Measurements from ENCODE around the gene LARGE2.

LARGE2 gene

DNA sequence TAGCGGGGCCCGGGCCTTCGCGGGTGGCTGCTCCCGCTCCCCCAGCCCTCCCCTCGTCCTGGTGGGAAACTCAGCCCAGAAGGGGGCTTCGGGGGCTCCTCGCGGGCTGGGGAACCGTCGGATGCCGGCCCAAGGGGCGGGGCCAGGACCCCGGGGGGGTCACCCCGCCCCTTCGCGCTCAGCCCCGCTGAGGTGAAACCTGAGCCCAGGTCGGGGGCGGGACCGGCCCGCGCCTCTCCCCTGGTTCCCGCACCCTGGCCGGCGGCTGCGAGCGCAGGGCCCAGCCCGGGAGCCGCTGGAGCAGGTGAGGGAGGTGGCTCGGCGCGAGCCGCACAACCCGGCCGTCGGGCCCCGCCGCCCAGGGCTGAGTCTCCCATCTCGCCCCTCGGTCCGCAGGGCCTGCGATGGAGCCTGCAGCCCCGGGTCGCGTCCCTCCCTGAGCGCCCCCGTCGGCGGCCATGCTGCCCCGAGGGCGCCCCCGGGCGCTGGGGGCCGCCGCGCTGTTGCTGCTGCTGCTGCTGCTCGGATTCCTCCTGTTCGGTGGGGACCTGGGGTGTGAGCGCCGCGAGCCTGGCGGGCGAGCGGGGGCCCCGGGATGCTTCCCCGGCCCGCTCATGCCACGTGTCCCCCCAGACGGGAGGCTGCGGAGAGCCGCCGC lies at the start of gene LARGE2:
TSS of gene LARGE2 (plus strand) at position 232 of the 658 bp plus-strand sequence. CDS start at position 459, 227 bp downstream.
- DNase-seq = no peak

DNA sequence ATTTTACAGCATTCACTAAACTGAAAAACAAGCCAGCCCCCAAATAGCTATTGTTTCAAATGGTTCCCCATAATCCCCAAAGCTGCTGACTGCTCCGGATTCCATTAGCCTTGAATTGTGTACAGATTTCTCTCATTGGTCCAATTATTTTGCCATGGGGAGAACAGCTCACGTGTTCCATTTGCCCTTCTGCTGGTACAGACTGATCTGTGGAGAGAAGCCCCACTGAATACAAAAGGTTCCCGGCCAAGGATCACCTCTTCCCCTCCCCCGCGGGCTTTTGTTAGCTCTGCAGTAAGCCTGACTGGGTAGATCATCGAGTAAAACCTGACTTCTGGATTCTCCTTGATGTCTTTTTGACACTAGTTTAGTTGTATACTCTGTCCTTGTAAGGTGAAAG lies 46.1 kb upstream of the LARGE2 start:
- DNase-seq = no peak

DNA sequence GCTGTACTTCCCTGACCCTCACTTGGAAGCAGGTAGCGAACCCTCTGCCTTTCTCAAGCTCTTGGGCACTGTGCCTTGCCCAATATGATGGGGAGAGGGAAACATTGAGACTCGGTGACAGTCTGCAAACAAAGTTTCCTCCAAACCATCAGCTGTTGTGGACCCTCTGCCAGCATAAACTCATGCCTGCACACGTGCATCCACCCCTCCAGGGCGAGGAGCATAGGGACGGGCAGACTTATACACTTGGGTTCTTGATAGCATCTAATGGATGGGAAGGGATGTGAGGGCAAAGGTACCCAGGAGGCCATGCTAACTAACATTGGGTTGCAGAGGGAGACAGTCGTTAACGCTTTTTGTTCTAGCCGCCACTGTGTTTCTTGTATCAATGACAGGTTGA lies 45.2 kb upstream of the LARGE2 start:
- DNase-seq = no peak

DNA sequence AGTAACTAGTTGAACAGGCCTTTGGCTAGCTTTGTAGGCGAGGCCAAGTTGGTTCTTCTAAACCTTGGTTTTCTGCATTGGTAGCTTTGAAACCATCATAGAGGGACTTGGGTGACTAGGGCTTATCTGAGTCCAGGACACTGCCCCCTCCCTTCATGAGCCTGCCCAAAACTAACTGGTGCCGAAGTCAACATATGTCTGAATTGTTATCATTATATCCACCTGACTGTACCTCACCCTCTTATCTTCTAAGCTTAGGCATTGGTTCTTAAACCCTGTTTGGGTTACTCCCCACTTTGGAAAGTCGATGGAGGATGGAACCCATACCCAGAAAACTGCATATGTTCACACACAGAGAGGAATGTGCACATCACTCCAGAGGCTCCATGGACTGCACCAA lies 44.6 kb upstream of the LARGE2 start:
- no peak for DNase-seq

DNA sequence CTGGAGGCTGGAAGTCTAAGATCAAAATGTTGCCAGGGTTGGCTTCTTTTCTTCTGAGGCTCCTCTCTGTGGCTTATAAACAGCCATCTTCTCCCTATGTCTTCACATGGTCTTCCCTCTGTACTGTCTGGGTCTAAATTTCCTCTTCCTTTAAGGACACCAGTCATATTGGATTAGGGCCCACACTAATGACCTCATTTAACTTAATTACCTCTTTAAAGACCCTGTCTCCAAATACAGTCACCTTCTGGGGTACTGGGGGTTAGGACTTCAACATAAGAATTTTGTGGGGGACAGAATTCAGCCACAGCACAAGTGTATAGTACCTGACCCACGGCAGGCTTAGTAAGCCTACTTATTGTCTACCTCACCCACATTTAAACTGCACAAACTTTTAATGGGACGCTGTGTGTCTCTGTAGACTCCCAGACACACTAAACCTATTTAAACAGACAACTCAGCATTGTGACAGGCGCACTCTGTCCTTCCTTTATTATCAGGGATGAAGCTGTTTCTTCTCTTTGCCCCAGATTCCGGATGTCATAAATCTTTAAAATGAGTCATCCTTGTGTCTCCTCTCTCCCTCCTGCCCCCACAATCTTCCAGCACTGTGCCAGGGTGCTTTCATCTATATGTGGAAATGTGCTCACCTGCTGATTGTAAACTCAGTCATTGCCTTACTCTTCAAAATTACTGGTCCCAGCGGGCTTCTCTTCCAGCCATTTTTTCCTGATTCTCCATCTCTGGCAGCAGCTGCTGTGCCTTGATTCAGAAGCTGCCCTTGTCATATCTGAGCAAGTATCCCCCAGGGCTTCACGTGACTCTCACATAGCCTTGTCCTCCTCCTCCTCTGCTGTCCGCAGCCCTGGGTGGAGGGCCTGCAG lies 42.4 kb upstream of the LARGE2 start:
- peak; percentile 29 for DNase-seq

DNA sequence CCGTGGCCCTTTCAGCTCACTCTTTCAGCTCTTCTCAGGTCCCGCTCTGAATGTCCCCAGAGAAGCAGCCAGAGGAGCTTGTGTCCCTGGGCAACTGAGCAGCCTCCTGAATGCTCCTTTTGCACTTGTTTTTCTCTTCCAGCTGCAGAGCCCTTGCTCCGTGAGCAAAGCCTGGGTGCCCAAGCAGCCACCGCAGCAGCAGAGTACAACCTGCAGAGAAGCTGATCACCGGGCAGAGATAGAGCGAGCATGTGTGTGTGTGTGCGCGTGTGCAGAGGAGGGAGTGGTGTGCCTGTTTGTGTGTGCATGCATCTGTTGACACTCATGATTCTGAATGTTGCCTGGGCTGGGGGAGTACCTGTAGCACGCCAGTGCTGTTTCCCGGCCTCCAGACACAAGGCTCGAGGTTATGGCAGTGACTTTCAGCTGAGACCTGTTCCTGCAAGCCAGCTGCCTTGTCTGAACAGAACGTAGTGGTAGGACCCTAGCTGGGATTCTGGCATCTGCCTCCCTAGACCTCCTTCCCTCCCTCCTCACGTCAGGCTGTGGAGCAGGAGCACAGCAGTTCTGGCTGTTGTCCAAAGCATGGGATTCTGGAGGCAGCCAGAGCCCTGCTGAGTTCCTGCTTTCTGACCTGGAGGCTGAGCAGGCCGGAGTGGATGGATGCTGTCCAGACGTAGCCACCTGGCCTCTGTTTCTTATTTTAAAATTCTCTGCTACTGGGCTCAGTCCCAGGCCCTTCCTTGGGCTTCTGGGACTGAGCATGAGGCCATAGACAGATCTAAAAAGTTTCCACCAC lies 41.5 kb upstream of the LARGE2 start:
- DNase-seq = no peak

DNA sequence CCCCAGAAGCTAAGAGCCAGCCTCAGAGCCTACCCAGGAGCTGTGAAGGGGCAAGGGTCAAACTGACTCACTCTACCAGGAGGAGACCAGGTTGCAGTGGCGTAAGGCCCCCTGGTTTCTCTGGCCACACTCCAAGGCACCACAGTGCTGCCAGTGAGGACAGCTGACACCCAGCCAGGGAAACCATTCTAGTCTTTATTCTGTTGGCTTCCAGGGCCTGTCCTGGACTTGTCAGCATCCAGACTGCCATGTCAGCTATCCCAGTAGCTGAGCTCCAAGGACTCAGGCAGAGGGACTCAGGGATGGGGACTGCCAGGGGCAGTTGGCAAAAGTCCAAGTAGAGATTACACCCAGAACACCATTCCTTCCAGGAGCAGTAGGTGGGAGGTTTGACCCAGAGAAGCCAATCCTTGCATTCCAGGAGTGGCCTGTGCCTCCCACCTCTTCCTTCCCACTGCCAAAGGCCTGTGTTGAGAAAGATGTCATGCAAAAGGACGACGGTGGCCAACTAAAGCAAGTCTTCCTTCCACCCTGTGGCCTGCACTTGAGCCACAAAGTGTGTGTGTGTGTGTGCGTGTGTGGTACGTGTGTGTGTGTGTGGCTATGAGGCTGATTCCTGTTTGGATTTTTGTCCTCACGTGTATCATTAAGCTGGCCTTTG lies 40.6 kb upstream of the LARGE2 start:
- DNase-seq = no peak

DNA sequence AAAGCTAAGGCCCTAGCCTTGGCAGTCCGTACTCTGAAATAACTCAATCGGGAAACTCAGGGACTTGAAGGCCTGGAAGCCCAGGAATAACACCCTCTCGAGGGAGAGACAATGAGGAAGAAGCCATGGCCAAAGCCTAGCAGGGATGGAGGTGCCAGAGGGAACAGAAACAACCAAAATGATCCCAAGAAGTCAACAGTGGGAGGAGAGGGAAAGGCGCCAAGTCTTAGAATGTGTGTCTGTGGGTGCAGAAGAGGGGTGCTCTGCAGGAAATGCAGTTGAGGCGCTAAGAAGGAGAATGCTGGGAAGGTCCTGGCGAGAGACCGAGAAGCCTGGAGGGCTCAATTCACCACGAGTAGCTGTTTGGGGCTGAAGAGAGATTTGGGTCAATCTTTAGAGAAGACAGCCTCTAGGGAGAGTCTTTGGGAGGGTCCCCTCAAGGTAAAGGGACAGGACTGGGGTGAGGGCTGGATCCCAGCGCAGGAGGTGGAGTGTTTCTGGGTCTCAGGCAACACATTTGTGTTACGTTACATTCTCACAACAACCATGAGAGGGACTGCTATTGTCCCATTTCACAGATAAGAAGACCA lies 37.8 kb upstream of the LARGE2 start:
- no peak for DNase-seq

DNA sequence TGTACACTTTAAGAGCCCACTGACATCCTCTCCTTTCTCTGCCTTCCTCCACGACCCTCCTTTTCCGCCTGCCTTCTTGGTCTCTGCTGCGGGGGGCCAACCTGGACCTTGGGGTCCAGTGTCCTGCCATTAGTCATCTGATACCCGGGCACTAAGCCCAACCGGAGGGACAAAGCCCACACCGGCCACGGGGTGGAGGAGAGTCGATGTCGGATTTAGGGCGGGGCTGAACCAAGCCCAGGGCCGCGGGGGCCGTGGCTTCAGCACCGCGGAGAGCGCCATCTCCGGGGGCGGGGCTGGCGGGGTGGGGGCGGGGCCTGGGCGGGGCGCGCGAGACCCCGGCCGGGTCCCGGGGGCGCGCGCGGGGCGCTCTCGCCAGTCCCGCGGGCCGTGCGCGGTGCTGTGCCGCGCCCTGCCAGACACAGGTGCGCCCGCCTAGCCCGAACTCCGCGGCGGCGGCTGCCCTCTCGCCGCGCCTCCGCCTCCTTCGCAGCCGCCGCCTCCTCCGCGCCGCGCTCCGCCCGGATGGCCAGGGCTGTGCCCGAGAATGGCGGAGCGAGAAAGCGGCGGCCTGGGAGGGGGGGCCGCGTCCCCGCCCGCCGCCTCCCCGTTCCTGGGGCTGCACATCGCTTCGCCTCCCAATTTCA lies 37.1 kb upstream of the LARGE2 start, which contains the start of gene MAPK8IP1:
TSS of gene MAPK8IP1 (plus strand) at position 378 of the 647 bp plus-strand sequence. CDS start at position 548, 170 bp downstream.
- DNase-seq = peak; percentile 41

DNA sequence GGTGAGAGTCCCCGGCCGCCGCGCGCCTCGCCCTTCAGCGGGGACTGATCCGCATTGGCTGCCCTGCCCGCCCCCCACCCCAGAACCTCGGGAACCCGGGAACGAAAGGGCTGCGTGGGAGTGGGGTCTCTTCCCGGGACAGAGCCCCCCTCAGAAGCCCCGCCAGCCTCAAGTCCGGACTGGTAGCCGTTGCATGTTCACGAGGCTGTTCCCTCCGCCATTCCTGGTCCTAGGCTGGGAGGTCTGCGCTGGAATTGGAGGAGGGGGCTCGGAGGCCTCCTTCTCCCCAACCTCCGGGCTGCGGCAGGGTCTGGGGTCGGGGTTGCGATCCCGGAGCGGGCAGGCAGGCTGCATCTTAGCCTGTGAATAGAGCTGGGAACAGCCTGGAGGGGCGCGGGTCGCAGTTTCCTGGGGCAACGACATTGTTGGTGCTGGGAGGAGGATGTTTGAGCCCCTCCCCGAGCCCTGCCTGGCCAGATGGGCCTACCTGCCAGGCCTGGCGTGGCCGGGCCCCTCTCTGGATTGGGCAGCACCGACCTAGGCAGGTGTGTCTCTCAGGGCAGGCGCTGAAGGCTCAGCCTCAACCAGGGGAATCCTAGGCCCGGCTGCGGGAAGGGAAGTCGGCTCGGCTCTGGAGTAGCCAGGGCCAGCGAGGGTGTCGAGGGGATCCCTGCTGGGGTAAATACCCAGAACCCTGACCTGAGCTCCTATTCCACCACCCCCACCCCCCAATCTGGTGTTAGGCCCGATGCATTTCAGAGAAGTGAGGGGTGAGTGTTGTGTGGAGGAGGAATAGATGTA lies 36.3 kb upstream of the LARGE2 start:
- DNase-seq = no peak

DNA sequence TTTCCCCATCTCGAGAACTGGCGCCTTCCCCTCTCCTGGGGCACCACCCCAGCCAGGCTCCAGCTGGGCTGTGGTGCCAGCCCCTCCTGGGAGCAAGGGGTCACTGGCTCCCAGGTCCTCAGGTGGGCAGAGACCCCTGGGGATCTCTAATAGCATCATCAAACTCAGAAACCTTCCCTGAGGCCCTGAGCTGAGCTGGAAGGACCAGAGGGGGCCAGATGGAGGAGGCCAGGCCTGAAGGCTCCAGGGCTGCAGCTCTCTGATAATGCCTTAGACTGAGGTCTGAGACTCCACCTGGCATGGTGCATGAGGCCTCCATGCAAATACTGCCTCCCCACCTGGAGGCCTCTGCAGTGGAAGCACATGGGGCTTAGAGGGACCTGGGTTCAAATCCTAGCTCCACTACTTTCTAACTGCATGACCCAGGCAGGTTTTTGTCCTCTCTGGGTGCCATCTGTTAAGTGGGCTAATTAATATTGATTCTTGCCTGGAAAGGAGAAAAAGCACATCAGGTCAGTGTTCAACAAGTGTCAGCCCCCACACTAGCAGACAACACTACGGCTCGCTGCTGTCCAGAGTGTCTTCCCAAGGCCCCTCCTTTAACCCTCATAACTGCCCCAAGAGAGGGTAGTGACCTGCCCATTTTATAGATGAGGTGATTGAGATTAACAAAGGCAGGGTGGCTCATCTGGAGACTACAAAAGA lies 35.5 kb upstream of the LARGE2 start:
- no peak for DNase-seq

DNA sequence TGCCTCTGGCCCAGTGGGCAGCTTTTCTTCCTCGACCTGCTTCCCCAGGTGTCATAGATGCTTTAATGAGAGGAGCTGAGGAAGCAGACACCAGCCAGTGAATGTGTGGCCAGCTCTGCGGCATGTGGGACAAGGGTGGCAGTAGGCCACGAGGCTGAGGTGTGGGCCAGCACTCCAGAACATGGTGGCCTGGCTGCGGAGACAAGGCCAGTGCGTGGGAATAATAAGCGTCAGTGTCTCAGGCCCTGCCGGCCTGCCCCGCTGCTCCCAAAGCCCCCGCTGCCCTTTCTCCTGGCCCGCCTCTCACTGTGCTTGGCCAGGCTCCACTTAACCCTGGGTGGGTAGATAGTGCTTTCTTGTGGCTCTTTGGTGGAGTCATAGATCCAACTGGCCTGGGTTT lies 34.9 kb upstream of the LARGE2 start:
- no peak for DNase-seq

DNA sequence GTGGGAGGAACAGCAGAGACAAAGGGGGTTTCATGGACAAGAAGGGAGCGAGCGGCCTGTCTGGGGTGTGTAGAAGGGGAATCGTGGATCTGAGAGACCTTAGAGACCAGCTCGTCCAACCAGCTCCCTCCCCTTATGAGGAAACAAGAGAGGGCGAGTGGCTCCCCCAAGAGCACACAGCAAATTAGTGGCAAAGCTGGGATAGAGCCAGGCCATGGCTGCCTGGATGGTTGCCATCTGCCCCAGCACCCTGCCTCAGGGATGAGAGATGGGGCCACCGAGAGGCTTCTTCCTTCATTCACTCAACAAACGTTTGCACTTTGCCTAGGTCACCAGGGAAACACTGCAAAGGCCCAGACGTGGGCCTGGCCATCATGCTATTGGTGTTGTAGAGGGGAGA lies 32.9 kb upstream of the LARGE2 start:
- no peak for DNase-seq

DNA sequence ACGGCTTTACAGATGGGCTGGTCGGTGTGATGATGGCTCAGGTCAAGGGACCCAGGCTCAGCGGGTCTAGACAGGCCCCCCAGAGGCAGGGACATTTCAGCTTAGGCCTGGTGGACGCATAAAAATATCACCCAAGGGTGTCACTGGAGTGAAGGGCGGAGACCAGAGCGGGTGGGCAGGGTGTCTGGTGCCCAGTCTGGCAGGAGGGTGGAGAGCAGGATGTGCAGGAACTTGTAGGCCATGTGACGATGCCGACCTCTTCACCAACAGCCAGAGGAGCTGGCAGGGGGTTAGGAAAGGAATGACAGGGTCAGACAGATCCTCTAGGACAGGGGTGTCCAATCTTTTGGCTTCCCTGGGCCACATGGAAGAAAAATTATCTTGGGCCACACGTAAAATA lies 32.5 kb upstream of the LARGE2 start:
- no peak for DNase-seq

DNA sequence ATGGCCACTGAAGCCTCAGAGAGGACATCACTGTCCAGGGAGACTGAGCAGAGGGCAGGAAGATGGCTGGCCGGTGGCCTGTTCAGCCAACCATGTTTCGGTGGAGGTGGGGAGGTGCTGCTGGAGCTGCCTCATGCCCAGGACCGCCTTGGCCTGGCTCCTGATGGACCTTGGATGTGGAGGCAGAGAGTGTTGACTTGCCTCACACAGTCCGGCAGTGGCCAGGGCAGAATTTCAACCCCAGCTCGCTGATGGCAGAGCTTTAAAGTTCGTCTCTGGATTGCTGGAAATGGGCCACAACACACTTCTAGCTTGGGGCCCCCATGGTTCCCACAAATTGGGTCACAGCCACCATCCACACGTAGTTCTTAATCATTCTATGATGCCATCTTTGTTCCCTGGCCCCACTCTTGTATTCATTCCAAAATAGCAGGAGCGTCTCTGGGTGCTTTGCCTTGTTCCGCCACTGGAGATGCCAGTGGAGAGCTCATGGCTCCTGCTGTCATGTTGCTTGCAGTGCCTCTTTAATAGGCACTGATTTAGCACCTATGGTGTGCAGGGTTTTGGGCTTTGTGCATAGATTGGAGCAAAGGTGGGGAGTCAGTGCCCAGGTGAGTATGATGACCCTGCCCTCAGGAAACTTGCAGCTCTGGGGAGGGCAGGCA lies 31.4 kb upstream of the LARGE2 start:
- no peak for DNase-seq

DNA sequence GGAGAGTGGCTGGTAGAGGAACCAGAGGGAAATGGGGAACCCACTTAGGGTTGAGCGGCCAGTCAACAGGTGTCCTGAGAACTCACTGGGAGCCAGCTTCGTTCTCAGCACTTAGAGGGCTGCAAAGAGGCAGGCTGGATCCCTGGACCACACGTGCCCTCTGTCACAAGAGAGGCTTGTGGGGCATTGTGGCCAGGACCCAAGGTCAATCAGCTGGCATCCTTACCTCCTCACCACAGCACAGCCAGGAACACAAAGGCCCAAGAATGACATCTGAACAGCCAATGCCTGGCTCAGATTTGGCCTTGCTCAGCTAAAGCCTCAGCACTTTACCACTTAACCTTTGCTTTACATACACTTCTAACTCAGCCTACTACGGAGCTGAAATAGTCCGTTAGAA lies 29.6 kb upstream of the LARGE2 start:
- no peak for DNase-seq

DNA sequence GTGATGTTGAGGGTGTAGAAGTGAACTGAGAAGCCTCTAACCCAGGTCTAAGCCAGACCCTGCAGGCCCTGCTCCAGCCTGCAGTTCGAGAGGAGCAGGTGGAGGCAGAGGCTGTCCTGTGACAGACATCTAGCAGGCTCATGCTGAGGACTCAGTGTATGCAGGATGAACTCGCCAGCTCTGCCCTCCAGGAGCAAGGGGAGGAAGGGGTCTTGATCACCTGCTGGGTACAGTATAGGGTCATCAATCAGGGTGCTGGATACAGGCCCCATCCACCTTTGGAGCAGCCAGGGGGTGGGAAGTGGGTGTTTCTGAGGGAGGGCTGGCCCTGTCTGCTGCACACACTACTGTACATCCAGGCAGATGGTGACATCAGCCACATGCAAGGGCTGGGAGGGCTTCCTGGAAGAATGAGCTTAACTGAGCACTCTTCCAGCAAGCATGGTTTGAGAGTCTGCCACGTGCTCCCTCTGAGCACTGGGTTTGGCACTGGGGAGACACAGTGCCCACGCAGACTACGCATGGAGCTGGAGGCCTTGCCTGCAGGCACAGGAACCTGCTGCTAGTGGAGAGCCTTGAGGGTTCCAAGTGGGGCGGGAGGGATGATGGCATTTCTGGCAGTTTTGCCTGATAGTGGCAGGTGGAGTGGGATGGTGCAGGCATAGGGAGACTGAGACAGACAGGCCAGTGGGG lies 27.8 kb upstream of the LARGE2 start:
- DNase-seq = no peak

DNA sequence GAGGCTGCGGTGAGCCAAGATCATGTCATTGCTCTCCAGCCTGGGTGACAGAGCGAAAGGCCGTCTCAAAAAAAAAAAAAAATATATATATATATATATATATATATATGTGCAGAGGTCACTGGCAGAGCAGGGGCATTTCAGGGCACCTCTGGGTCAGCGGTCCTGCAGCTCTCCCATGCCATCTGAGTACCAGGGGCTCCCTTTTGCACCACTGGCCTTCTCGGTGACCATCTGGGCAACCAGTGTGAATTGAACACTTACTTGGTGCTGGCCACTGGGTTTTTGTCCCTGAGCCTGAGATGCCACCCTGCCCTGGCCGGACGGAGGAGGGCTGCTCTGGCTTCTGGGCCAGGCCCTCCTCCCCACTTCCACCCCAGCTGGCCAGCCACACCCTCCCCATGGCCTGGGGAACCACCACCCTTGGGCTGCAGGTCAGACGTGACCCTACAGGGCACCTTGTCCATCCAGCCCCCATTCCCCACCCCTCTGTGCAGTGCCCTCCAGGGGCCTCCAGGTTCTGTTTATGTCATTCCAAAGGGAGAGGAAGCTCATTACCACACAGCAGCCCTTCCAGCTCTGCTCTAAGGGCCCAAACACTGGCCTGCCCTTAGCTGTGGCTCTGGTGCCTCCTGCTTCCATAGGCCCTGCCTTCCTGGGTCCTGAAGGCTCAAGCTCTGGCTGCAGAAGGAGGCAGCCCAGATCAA lies 26.8 kb upstream of the LARGE2 start:
- DNase-seq = no peak

Data from fibroblast of skin of right biceps (primary cell).